Superior temporal gyrus (tissue), 1 donor: Measurements from ENCODE around the gene MIA2.
"Not testable (repeated sequence)": the region's sequence is repeated elsewhere in the genome, so short reads cannot be mapped to it uniquely, and the experiment has no call there.

Experiments used
- DNase-seq: peaks from one replicate; pipeline ENCODE4 v3.0.0-alpha.2; 2016; ENCODE audit errors: extremely low spot score

The MIA2 gene

DNA sequence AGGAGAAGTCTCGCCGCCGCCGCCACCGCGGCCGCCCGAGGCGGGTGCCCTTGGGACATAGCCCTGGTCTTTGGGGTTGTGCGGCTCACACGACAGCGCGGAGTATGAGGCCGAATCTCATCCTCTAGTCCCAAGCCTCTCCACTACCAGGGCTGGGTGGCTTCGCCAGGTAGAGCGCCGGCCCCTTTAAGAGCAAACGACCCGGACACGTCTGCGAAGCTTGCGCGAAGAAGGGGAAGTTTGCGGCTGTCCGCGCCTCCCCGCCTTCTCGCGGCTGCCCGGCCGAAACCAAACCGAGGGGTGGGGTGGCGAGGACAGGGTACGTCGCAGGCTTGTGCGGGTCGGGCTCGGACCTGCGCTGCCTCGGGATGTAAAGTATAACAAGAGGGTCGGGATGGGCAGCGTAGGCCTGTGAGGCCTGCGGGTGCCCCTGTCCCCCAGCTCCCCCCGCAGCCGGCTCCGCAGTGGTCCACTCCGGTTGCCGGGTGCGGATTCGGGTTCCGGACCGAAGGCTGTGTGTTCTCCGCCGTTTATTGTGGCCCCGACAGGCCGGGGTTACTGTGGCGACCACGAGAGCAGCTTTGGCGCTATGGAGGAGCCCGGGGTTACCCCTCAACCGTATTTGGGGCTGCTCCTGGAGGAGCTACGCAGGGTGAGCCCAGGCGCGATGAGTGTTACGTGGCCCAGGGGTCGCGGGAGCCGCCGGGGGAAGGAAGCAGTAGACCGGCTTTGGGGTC is 33.3 kb downstream of the MIA2 start:
- peak; percentile 79 for DNase-seq

DNA sequence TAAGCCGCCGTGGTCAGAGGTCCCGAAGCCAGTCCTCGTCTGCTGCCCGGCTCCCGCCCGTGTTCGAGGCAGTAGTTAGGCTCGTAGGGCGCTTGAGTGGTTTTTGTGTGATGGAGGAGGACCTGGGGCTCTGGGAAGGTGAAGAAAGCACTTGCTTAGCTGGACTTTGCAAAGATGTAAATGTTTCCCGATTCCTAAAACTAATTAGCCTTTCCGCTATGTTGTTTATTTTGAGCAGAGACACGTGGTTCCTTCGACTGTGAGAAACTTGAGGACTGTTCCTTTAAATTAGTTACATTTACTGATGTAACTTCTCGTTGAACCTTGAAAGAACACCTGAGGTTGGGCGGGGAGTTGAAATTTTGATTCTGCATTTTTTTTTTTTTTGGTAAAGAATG is 33.9 kb downstream of the MIA2 start:
- DNase-seq: peak; percentile 53

DNA sequence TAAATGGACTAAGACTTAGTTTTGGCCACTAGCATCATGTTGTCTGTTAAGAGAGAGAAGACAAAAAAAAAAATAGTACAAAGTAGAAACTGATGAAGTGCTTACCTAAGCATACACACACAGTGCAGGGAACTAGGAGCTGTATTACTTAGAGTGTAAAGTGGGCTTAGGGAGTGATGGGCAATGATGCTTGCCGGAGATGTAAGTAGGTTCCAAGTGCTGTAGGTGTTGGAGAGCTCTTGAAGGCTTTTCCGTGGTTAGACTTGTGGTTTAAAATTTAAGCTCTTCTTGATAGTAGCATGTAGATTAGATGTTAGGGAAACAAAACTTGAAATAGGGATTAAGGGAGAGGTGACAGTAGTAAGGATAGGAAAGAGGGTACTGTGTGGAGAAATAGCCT is 34.7 kb downstream of the MIA2 start:
- peak; percentile 40 for DNase-seq

DNA sequence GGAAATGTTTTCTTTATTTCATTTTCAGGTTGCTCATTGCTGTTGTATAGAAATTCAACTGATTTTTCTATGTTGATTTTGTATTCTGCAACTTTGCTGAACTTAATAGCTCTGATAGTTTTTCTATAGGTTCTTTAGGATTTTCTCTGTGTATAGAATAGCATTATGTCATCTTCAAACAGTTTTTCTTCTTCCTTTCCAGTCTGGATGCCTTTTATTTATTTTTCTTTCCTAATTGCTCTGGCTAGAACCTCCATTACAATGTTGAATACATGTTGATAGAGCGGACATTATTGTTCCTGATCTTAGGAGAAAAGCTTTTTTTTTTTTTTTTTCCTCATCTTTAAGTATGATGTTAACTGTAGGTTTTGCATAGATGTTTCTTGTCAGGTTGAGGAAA is 39.2 kb downstream of the MIA2 start:
- no peak for DNase-seq

DNA sequence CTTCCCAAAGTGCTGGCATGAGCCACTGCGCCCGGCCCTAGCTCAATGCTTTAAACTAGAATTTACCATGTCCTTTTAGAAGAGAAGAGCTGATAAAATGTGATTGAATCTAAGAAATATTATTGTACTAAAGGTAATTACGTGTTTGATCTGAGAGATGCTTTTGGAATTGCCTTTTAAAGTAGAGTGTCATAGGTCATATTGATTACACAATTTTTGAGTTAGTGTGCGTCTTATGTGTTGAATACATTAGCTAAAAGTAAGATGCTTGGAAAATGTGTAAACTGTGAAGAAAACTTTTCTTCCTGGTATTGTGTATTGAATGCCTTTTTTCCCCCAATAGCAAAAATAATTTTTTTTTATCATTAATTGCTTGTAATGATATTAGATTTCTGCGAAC is 41.7 kb downstream of the MIA2 start:
- no peak for DNase-seq

DNA sequence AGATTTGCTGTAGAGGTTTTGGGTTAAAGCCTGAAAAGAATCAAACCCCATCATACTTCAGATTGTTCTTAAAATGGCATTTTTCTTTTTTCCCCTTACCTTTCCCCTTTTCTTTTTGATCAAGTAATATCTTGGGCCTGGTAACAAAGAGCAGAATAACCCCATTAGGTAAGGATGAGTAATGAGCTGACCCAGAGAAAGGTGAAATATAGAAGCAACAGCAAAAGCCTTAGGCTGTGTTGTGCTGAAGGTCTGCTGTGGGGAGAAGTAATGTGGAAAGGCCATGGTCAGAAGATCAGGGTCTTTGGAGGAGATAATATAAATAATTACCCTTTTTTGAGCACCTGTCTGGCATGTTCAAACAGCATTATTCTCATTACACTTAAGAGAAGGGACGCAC is 42.3 kb downstream of the MIA2 start:
- no peak for DNase-seq

DNA sequence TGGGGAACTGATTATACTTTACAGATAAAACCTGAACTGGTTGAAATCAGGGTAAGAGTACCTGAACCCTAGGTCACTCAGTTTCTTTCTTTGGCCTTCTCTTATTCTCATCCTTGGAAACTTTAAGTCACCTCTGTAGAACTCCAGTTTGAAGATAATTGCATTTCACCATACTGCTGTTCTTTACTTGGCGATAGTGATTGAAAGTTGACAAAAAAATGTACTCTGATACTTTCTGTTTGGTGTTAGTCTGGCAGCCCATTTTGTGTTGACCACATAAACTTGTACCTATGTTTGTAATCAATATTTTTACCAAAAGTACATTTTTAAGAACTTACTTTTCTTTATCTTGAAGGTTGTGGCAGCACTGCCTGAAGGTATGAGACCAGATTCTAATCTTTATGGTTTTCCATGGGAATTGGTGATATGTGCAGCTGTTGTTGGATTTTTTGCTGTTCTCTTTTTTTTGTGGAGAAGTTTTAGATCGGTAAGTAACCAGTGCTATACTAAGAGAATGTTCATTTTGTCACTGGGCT is 42.9 kb downstream of the MIA2 start:
- no peak for DNase-seq

DNA sequence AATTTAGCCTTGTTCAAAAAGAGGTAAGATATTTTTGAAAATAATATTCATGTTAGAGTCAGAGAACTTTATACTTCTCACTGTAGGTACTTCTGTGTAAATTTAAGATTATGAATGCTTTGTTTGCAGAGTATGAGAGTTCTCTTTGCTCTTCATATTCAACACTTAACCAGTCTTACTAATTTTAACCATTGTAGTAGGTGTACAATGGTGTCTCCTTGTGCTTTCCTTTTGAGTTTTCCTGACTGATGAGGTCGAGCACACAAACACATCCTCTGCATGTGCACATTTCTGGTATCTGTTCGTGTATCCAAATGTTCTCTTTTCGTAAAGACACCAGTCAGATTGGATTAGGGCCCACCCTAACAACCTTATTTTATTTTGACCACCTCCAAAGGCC is 45.8 kb downstream of the MIA2 start:
- no peak for DNase-seq

DNA sequence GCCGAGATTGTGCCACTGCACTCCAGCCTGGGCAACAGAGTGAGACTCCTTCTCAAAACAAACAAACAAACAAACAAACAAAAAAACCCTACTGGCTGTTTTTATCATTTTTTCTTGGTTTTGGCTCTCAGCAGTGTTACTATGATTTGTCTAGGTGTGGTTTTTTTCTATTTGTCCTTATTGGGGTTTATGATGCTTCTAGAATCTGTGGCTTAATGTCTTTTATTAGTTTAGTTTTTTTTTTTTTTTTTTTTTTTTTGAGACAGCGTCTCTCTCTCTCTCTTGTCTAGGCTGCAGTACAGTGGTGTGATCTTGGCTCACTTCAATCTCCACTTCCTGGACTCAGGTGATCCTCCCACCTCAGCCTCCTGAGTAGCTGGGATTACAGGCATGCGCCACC is 47.0 kb downstream of the MIA2 start:
- not testable (repeated sequence) for DNase-seq

DNA sequence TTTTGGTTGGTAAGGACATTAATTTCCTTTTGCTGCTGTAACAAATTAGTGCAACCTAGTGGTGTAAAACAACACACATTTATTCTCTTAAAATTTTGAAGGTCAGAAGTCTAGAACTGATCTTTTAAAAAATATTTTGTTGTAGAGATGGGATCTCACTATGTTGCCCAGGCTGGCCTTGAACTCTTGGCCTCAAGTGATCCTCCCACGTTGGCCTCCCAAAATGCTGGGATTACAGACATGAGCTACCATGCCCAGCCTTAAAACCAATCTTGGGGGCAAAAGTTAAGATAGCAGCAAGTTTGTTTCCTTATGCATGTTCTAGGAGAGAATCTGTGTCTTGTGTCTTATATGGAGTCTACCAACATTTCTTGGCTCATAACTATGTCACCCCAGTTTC is 55.8 kb downstream of the MIA2 start:
- no peak for DNase-seq

DNA sequence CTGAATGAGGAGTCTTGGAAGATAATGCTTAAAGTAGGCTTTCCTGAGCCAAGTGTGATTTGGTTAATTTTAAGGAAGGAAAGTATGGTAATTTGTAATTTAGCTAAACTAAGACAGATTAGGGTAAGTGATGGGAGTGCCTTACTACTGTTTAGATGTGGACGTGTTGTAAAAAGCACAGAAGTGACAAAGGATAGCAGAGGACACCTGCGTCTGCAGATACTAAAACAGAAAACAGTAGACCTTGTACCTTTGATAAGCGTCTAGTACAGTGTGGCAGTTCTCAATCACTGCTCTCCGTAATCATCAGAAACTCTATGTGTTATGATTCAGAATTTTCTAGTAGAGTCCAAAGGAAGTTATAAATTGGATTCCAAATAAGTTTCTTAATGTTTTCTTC is 58.0 kb downstream of the MIA2 start:
- DNase-seq: no peak

DNA sequence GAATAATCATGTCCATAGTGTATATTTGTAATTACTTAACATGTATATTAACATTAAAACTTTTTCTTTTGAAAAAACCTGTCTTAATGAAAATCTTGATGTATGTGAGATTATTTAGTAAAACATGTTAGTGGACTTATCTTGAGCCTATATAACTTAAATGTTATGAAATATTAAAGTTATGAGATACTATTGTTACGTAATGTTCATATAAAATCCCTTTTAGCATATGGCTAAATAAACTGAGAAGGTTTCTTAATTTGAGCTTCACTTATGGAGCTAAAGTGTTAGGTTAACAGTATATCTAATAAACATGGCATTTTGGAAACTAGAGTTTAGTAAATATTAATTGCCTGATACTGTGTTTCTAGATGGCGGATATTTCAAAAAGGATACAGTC is 59.9 kb downstream of the MIA2 start:
- DNase-seq: no peak

DNA sequence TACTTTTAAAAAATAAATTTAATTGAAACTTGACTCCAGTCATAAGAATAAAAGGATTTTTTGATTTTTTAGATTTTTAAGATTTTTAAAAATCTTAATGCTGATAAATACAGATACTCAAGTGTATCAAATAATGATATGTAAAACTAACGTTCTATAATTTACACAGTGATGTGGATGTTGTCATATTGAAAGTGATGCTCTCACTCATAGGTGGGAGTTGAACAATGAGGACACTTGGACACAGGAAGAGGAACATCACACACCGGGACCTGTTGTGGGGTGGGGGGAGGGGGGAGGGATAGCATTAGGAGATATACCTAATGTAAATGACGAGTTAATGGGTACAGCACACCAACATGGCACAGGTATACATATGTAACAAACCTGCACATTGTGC is 66.7 kb downstream of the MIA2 start:
- not testable (repeated sequence) for DNase-seq

DNA sequence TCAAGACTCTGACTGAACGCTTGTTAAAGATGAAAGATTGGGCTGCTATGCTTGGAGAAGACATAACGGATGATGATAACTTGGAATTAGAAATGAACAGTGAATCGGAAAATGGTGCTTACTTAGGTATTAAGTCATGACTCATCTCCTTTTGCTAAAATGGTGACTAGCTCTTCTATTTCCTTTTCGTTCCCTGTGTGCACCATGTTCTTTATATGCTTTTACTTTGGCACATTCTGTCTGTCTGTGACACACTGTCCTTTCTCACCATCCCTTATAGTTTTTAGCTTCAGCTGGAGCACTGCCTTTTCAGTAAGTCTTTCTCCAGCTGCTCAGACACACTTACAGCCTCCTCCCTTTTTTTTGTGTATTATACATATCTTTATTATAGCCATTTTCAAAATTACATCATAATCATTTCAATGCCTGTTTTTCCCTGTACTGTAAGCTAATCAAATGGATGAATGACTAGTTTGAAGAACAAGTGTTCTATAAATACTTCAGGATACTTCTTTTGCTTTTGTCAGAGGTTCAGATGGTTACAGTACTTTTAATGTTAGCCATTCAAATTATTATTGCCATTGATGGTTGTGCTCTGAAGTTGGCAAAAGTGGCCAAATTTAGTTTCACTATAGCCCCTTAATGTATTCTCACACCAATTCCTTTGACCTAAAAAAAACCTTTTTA is 68.6 kb downstream of the MIA2 start:
- DNase-seq: peak; percentile 47

DNA sequence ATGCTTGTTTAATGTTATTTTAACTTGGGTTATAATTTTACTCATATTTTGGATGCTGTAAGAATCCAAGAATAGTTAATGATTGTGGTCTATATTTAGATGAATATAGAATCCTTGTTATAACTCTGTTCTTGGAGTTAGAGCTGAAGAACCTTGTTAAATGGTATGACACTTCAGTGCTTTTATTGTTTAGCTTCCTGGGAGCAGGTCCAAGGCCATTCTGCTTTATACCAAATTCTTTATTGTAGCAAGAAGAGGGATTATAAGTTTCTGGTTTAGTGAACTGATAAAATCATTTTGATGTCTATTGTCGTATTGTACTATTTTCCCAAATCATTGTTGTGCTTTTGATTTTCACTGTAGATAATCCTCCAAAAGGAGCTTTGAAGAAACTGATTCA is 69.4 kb downstream of the MIA2 start:
- no peak for DNase-seq

DNA sequence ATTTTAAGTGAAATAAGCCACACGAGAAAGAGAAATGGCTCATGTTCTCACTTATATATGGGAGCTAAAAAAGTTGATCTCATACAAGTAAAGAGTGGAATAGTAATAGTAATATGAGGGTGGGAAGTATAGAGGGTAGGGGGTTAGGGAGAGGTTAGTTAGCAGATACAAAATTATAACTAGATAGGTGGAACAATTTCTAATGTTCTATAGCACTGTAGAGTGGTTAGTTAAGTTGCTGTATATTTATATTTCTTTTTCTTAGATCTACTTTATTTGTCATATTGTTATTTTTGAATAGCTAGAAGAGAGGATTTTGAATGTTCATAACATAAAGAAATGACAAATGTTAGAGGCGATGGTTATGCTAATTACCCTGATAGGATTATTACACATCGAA is 74.1 kb downstream of the MIA2 start:
- DNase-seq: no peak

DNA sequence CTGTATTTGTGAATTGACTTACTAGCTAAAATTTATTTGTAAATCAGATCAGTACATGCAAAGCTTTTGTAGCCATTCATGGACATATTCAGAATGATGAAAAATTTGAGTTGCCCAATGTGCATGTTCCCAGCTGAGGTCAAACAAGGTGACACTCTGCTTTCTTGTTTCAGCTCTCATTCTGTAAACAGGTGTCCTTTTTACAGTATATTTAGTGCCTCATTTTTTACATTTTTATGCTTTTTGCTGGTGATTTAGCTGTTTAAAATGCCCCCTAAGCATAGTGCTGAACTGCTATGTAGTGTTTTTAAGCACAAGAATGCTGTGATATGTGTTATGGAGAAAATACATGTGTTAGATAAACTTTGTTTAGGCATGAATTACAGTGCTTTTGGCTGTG is 76.3 kb downstream of the MIA2 start:
- no peak for DNase-seq

DNA sequence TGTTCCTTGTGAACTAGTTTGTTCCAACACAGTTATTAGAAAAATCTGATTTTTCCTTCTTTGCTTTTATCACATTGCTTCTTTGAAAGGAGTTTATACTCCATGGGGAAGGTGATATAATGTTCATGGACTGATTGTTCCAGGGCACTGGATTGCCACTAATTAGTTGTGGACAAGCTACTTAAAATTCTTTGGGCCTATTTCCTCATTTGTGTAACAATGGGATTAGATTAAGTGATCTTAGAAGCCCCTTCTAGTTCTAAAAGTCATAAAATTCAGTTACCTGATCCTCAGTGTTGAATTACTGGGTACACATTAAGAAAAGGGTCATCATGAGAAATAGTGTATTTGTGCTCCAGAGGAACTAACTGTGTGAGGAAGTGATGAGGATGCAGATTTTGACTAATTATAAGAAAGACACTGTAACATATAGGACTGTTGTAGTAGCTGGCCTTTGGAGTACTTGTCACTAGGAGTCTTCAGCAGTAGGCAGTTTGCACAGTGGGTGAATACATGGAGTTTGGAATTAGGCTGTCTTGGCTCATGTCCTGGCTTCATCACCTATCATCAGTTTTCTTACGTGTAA is 82.2 kb downstream of the MIA2 start:
- no peak for DNase-seq

DNA sequence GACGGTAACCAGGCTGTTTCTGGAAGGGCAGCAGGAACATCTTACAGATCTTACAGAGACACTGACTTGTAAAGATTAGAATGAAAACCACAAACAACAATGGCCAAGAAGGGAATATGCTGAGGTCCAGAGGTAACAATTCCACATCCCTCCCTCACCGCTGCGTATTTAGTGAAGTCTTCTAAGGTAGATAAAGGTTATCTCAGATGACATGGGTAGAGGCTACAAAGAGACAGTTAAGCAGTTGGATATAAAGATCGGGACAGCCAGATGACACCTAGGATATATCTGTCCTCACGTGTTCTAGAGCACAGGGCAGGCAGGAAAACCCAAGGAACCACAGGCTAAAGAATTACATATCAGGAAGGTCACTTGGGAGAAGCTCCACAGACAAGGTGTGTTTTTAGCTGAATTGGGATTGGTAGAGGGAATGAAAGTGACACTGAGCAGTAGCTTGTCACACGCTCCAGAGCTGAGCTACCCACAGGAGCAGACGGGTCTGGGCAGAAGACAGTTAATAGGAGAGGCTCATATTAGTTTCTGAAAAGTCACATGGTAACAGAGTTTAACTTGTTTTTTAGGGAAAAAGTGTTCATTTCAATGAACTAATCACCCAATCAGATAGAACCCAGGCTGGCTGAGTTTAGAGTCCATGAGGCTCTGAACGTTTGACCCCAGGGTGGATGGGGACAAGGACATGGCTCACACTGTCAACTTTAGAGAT is 83.3 kb downstream of the MIA2 start:
- no peak for DNase-seq

DNA sequence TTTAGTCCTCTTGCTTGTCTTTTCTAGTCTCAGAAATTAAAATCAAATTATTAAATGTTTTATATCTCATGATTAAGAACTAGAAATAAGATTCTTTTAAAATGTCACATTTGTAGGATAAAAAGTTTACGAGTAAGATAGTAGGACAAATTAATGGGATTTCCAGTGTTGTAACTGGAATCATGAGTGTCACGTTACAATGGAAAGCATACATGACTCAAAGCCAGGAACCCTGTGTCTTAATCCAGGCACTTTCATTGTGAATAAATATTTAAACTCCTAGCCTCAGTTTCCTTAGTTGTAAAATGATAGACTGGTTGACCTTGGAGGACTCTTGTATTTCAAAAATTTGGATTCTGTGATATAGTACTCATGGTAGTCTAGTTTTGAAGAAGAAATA is 84.9 kb downstream of the MIA2 start:
- no peak for DNase-seq

DNA sequence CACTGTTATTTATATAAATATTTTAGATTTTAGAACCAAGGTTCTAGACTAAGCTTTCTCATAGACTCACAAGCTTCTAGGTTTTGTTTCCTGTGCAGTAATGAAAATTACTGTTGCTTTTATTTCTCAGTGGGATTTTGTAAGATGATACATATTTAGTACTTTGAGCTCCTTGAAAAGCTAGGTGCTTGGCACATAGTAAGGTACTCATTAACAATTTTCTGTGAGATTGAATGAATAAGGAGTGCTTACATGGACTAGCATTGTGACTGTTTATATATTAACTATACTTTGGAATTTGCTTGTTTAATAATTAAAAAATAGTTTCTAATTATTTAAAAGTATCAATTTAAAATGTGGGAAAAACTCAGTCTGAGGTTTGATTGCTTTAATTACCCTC is 85.7 kb downstream of the MIA2 start:
- DNase-seq: no peak

DNA sequence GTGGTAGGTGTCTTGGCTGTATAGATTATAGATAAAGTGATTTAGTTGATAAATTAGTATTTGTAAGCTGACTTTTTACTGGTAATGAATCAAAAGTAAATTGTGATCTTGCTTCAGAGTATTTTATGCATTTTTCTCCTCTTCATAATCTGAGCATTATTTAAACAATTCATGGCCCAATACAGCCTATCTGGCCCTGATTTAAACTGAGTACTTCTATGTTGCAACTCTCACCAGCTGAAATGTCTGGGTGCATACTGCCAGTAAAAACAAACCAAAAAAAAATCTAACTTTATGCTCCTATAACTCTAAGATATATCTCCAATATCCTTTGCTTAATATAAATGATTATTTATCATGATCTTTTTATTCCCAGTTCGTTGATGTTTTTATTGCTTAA is 86.6 kb downstream of the MIA2 start:
- no peak for DNase-seq
